GM19035 (cell line): ENCODE results near the gene MYO1D.
A peak's percentile ranks its signal among the peaks of the same experiment; 100 is the strongest.
"Not testable (repeated sequence)": the region's sequence is repeated elsewhere in the genome, so short reads cannot be mapped to it uniquely, and the experiment has no call there.

Source experiments
- ATAC-seq: cut with Tn5 transposase; IDR thresholded peaks from one replicate; pipeline ENCODE4 v1.9.1; 2021; ENCODE audit not compliant: unreplicated experiment

Gene MYO1D

DNA sequence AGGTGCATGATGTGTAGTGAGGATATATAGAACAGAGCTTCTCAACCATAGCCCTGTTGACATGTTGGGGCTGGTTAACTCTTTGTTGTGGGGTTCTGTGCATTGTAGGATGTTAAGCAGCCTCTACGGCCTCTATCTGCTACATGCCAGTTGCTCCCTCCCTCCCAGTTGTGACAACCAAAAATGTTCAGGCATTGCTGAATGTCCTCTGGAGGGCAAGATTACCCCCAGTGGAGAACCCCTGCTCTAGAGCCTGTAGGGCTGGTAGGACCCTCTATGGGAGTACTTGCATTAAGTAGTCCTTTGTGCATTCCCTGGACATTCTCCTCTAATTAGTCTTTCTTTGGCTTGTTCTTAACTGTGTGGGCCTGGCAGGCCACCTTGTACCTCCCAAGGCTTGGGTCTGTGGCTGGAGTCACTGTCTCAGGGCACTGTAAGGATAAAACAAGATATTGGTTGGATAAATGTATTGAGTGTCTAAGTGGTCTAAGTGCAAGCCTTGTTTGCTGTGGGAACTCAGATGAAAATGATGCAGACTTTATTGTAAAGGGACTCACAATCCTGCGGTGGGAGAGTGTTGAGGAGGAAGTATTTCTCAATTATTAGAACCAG is 19.8 kb upstream of the MYO1D start:
- no peak for ATAC-seq

DNA sequence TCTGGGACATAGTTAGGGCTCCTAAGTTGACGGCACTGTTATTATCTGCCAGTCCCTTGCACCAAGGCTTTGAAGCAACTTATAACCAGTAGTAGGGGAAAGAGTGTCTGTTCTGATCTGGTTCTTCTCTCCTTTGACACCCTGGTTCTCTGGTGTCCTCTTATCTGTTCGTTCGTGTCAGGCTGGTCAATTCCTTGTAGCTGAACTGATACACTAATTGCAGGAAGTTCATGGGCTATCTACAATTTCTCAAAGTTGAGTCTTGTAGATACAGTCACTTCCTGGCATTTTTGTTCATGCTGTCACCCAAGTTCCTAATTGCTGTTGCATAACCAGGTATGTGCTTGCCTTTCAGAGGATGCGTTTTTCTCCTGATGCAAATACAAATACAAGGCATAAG is 17.3 kb upstream of the MYO1D start:
- ATAC-seq = no peak

DNA sequence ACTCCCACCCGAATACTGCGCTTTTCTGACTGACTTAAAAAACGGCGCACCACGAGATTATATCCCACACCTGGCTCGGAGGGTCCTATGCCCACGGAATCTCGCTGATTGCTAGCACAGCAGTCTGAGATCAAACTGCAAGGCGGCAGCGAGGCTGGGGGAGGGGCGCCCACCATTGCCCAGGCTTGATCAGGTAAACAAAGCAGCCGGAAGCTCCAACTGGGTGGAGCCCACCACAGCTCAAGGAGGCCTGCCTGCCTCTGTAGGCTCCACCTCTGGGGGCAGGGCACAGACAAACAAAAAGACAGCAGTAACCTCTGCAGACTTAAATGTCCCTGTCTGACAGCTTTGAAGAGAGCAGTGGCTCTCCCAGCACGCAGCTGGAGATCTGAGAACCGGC is 10.5 kb upstream of the MYO1D start:
- not testable (repeated sequence) for ATAC-seq

DNA sequence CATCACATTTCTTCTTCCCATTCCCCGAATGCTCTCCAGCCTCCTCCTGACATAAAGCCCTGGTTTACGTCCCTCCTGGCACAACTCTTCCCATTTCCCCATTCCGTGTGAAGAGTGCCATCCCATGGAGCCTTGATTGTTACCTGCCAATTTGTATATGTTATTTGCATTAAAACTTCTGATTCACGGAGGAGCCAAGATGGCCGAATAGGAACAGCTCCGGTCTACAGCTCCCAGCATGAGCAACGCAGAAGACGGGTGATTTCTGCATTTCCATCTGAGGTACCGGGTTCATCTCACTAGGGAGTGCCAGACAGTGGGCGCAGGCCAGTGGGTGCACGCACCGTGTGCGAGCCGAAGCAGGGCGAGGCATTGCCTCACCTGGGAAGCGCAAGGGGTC is 10.0 kb upstream of the MYO1D start:
- ATAC-seq = not testable (repeated sequence)

DNA sequence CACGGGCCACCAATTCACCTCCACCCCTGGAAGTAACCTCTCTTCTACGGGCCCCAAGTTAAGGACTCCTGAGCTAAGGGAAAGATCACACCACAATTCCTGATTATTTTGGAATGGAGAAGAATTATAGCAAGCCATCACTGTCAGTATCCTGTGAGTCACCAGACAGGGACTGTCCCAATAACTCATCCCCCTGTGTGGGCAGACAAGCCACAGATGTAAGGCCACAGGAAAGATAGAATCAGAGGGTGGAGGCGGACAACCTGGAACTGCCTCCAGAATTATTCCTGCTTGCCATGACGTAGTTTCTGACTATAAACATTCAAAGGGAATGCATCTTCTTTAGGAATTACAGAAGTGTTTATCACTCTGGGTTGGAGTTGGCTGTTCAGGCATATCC is 5.8 kb upstream of the MYO1D start:
- no peak for ATAC-seq

DNA sequence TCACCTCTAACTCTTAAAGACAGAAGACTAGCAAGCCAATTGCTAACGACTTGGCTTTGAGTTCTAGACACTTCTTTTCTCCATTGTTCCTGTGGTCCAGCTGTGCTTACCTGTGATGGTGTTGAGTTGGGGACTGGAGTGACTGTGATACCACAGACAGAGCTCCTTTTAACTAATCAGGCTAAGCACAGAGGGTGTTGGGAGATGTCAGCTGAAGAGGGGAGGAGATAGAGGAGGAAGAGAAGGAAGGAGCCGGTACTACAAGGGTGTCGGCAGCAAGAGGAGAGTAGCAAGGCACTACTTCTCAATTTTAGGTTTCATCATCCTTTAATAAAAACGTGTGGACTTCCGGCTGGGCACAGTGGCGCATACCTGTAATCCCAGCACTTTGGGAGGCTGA is 5.1 kb upstream of the MYO1D start:
- ATAC-seq = no peak

DNA sequence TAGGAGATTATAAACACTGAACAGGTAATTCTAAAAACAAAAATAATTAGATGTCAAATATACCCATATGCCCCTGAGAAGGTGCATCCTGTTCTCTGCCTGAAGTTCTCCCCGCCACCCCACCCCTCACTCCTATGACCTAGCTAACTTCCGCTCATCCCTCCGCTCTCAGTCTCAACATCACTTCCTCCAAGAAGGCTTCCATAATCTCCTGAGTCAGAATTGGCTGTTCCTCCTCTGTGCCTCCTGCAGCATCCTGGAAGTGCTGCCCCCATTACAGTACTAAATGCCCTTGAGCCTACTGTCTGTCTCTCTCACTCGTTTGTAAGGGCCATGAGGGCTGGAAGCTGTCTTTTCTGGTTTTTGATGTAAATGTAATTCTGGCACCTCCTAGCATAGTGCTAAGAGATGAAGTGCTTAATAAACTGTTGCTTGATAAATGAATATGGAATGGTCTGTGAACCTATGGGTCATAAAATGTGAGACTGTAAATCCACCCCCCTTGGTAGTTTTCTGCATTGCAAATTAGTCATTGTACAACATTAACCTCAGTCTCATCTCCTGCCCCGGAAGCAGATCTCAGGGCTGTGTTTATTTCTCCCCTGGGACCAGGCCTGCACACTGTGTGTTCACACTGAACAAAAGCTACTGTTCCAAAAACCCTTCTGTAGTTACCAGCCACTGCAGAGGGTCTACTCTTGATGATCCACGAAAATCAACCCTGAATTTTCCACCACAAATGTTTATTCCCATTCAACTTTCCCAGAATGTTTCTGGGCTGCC is 3.9 kb upstream of the MYO1D start:
- no peak for ATAC-seq

DNA sequence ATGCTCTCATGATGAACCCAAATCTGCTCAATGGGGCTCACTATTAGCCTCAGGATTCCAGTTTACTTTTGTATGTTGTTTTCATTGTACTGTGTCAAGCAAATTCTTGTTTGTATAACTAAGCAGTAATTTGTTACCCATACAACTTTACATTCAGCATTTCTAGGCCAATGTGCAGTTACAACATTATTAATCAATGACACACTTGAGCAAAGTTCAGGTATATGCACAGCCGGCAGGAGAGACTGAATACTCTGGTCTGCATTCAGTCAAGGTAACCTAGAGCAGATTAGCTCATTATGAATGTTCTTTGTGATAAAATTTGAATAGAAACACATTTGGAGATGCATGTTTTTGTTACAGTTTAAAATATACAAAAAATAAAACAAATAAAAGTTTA is 2.2 kb upstream of the MYO1D start:
- ATAC-seq = no peak

DNA sequence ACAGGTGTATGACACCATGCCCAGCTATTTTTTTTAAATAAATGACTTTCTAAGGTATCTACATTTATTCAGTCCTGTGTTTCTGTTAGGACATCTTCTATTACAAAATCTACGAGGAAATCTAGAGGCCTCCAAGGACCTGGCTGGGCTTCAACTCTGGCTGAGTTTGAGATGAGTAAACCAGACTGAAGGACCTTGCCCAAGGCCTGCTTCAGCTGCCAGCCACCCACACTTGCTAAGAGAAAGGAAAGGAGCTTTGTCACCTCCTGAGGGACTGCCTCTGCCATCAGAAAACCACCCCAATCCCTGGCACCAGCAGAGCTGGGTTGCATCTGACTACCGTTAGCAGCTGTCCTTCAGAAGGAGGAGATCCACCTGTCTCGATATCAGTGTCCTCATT is 1.3 kb upstream of the MYO1D start:
- ATAC-seq = no peak

DNA sequence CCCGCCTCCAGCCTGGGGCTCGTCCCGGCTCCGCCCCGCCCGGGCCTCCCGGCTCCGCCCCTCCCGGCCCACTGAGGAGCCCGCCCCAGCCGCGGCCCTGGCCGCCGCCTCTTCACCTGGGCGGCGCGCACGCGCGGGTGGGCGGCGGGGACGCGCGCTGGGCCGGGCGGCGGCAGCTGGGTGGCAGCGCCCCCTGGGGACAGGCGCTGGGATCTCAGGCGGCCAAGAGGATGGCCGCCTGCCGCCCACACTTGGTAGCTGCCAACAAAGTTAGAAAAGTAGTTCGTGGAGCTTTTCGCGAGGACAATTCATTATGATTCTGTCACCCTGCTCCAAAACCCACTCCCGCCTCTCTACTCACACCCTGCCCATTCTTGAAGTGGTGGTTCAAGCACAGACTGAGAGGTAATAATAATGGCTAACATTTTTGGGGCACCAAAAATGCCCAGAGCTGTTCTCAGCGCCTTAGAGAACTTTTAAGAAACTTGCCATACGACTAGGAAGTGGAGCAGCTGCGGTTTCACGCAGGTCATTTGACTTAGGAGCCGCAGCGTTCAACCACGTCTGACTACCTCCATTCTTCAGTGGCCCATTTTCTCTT is 340 bp upstream of the MYO1D start:
- peak; percentile 87 for ATAC-seq

DNA sequence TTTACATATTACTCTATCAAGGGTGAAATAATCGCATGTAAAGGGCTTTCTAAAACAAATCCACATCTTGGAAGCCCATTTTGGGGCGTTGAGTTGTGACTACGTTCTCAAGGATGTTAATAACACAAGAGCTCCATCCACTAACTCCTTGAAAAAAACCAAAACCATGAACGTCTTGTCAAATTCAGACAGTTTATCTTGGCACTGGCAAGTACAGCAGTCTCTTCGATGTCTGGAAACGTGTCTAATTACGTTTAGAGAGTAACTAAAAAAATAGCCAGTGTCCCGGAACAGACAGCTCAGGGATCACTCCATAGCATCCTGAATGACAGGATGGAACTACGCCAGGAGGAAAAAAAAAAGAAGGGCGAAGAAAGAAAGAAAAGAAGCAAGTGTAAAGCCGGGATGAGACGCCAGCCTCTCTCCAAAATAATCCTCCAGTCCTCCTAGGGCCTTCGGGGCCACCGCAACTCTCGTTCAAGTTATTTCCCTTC is 954 bp downstream of the MYO1D start:
- ATAC-seq = no peak

DNA sequence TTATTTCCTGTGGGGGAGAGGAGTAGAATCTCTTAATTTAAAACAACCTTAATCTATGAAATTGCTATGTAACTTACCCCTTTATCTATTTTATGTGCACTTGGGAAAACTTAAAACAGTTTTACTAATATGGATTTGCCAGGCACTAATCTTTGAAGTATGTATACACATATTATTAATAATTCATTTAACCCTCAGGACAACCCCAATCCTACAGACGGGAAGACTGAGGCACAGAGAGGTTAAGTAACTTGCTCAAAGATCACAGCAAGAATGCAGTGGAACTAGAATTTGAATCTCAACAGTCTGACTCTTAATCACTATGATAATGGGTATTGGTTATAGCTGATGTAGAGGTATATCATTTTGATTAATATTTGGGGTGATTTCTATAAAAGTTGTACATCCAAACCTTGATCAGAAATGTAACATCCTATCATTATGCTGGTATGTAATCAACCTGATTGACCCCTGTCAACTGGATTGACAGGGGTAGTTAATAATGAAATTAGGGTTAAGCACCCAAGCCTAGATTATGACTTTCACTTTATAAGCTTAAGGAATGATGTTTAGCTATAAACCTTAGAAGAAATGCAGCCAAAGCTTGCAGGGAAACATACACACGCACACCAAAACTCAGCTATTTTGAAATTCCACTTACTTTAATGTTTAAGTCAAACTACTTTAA is 1.6 kb downstream of the MYO1D start:
- ATAC-seq = no peak

DNA sequence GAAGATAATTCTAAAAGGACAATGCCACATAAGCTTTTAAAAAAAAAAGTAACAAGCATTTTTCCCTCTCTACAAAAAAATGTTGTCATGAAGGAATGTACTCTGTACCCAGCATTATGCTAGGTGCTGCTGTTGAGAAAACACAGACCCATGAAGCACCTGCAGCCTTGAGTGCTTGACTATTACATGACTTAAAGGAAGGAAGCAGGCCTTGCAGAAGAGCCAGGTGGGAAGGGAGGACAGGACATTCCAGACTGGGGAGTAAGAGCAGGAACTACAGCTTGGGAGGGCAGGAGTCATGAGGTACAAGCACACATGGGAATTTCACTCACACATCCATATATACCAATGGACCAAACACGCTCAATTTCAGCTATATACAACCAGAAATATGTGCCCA is 3.8 kb downstream of the MYO1D start:
- no peak for ATAC-seq

DNA sequence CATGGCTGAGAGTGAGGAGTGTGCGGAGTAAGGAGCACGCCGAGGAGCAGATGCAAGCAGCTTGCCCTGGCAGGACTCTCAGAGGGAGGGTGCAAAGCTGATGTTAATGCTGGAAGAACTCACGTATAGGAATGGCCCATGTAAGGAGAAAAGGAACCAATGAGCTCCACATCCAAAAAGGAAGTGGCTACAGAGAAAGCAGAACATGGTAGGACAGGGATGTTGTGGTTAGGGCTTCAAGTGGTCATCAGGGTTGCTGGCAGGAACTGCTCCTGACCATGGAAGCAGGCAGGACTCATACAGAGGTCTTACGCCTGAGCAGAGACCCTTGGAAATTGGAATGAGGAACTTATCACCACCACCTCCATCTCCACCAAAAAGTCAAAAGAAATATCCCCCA is 5.2 kb downstream of the MYO1D start:
- ATAC-seq = no peak

DNA sequence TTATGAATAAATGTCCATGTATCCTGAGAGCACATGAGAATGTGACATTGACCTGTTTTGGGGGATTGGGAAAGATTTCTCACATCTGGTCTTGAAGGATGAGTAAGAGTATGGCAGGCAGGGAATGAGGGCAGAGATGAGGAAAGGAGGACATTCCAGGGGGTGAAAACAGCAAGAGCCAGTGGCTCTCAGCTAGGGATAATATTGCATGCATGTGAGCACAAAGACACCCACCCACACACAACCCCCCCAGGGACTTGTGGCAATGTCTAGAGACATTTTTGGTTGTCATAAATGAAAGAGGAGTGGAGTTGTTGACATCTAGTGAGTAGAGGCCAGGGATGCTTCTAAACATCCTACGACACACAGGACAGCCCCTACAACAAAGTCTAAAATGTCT is 6.0 kb downstream of the MYO1D start:
- ATAC-seq = no peak

DNA sequence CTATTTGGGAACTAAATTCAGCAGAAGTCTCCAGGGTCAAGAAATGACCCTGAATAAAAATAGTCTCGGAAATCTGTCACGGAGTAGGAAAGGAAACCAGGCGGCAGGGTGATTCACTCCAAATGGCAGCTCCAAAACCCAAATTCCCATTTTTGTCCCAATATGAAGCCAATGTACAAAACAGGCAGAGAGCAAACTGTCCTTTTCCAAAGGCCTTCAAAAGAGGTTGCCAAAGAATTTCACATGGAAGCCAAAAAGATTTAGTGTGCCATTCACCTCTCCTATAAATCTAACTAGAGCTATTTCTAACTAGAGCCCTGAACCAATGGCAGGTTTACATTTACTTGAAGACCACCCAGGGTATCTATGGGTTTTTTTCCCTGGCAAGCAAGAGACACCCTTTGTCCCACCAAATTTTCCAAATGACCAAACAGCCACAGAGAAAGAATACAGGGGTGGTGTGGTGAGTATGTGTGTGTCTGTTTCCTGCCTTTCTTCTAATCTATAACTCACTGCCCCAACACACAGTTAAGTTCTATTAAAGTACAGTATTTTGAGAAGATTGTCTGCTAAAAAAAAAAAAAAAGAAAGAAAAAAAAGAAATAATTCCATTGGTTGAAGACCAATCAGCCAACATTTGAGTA is 6.8 kb downstream of the MYO1D start:
- ATAC-seq = no peak

DNA sequence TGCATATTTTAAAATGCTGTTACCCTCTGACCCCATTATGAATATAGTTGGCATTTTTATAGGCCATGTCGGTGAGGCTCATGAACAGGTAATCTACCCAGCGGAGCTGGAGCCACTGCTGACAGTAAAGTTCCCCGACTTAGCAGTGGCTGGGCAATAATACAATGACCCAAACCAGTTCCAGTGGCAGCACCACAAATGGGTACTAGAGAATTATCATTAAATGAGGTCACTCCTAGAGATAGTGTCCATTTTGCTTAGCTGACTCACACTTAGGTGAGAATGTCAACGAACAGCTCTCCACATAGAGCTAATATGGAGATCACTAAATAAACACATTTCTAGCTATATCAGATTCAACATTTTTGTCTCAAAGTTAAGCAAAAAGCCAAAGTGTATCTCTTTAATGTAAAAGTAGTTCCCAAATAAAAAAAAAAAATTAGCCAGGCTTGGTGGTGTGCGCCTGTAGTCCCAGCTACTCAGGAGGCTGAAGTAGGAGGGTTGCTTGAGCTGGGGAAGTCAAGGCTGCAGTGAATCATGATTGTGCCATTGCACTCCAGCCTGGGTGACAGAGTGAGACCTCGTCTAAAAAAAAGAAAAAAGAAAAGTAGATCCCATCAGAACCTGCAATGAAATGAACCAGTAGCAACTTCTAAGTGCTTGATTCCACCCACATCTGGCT is 7.4 kb downstream of the MYO1D start:
- ATAC-seq = no peak

DNA sequence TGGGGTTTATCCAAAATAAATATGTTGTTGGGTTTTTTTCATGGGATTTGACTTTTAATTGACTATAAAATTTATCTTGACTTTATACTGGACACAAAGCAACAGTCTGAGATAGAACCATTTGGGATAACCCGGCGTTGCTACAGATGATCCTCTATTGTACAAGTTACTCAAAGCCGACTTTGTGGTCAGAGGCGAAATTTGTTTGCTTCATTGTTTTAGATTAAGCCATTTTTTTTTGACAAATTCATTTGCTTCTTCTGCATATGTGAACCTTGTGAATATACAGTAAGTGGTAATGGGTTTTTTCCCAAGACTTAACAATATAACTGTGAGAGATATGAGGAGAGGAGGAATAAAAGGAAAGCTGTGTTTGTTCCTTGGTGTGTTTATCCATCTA is 11.8 kb downstream of the MYO1D start:
- no peak for ATAC-seq

DNA sequence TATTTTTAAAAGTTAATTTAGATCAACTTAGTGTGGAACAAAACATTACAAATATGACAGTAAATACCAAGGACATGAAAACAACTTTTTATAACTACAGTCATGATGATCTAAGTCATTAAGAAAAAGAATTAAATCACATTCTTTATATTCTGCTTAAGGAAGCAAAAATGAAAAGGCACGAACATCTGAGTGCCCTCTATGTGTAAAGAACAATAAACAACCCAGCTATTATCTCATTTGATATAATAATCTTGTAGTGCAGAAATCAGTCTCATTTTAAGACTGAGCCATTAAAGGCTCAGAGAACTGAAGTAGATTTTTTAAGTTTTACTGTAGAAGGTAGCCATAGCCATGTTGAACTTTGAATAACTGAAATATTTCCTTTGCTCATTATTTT is 13.4 kb downstream of the MYO1D start:
- ATAC-seq = no peak

DNA sequence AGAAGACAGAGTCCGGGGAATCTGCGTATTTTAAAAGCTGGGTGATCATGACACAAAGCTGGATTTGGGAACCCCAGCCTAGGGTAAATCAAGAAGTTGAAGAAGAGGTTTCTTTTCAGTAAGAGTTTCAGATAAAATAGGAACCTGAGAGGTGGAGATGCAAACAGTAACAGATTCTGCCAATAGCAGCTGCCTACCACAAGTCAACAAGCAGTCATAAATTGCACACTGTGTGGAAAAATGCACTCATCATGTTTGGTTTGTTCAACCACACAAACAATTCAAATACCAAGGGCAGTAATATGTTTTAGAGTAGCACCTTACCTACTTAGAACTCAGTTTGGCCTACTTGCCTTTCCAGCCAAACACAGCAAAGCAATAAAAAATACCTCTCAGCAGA is 14.0 kb downstream of the MYO1D start:
- no peak for ATAC-seq

DNA sequence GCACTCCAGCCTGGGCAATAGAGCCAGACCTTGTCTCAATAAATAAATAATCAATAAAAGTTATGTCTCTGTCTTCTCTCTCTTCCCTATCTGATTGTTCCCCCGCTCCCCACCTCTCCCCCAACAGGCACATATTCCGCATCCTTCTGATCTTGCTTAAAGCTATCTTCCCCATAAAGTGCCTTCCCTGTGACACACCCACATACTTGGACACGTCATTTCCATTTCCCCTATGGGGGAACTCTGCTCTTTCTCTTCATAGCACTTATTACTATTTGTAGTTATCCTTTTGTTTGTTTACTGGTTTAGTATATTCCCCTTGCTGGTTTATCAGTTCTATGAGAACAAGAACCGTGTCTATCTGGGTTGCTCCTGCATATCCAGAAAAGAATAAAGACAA is 14.9 kb downstream of the MYO1D start:
- ATAC-seq = no peak
